22Rv1 (cell line): Measurements from ENCODE around the gene CNTRL.

Experiments
- ZFX ChIP-seq: fragments of 450-650 bp; IDR thresholded peaks from 2 replicates; pipeline ENCODE4 v1.6.1; 2017; ENCODE audit warnings: antibody characterized with exemption, borderline replicate concordance
- TF ChIP-seq, protein P1 (sequence below): fragments of 450-650 bp; IDR thresholded peaks from 2 replicates; pipeline ENCODE4 v1.5.1; 2017; ENCODE audit warnings: mild to moderate bottlenecking

GRCh38 chr9:121073038-121073437 is 1.7 kb upstream of the CNTRL start:
- TF ChIP-seq ZFX, result no peak
- TF ChIP-seq, protein P1, sequence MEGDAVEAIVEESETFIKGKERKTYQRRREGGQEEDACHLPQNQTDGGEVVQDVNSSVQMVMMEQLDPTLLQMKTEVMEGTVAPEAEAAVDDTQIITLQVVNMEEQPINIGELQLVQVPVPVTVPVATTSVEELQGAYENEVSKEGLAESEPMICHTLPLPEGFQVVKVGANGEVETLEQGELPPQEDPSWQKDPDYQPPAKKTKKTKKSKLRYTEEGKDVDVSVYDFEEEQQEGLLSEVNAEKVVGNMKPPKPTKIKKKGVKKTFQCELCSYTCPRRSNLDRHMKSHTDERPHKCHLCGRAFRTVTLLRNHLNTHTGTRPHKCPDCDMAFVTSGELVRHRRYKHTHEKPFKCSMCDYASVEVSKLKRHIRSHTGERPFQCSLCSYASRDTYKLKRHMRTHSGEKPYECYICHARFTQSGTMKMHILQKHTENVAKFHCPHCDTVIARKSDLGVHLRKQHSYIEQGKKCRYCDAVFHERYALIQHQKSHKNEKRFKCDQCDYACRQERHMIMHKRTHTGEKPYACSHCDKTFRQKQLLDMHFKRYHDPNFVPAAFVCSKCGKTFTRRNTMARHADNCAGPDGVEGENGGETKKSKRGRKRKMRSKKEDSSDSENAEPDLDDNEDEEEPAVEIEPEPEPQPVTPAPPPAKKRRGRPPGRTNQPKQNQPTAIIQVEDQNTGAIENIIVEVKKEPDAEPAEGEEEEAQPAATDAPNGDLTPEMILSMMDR, result no peak
